Measurements from ENCODE around the gene PNPLA3.
A peak's percentile ranks its signal among the peaks of the same experiment; 100 is the strongest.

PNPLA3 gene

GRCh38 chr22:43922123-43922522, 1.5 kb upstream of the PNPLA3 start:
- Histone ChIP-seq H3K79me2 (ENCODE audit: control insufficient read depth, low read length) (no peaks in the 10 kb centered on the region), H3K27me3 (ENCODE audit: control insufficient read depth, low read length) (no peaks in the 10 kb centered on the region), H3K4me1 (ENCODE audit: control insufficient read depth, low read length) (no peaks in the 10 kb centered on the region), H3K4me3 (ENCODE audit: low read length) (no peak overlapping the region), H3F3A (ENCODE audit: control insufficient read depth, insufficient read depth) (no peaks in the 10 kb centered on the region), H3K4me2 (ENCODE audit: low read length) (no peak overlapping the region), H3K9me3 (ENCODE audit: control insufficient read depth, insufficient read depth, low read length) (no peaks in the 10 kb centered on the region), H4K20me1 (ENCODE audit: control insufficient read depth, insufficient read depth, low read depth, low read length) (no peaks in the 10 kb centered on the region), H3K27ac (ENCODE audit: low read depth, low read length) (no peak overlapping the region), H3K9me2 (replicated peaks; ENCODE audit: control insufficient read depth, low read length) (no peaks in the 10 kb centered on the region), H3K36me3 (ENCODE audit: control insufficient read depth, low read length) (no peaks in the 10 kb centered on the region)
- TF ChIP-seq EZH2phosphoT487 (IDR thresholded peaks at IDR 0.05; ENCODE audit: borderline replicate concordance, low read length) (no peak), CTCF (IDR thresholded peaks at IDR 0.05; ENCODE audit: low read depth, low read length, poor library complexity, severe bottlenecking) (peak; percentile 26)

GRCh38 chr22:43923191-43923590, 414 bp upstream of the PNPLA3 start:
- H3K9me2 ChIP-seq (replicated peaks; ENCODE audit: control insufficient read depth, low read length), result no peaks in the 10 kb centered on the region
- no peaks in the 10 kb centered on the region for H3K4me1 ChIP-seq (ENCODE audit: control insufficient read depth, low read length)
- TF ChIP-seq CTCF (IDR thresholded peaks at IDR 0.05; ENCODE audit: low read depth, low read length, poor library complexity, severe bottlenecking) (no peak), EZH2phosphoT487 (IDR thresholded peaks at IDR 0.05; ENCODE audit: borderline replicate concordance, low read length) (no peak)
- no peak overlapping the region for H3K4me2 ChIP-seq (ENCODE audit: low read length)
- H3K27ac ChIP-seq (ENCODE audit: low read depth, low read length), result no peak overlapping the region
- no peaks in the 10 kb centered on the region for H3K36me3 ChIP-seq (ENCODE audit: control insufficient read depth, low read length)
- H3F3A ChIP-seq (ENCODE audit: control insufficient read depth, insufficient read depth), result no peaks in the 10 kb centered on the region
- H3K79me2 ChIP-seq (ENCODE audit: control insufficient read depth, low read length), result no peaks in the 10 kb centered on the region
- H3K27me3 ChIP-seq (ENCODE audit: control insufficient read depth, low read length), result no peaks in the 10 kb centered on the region
- H3K9me3 ChIP-seq (ENCODE audit: control insufficient read depth, insufficient read depth, low read length), result no peaks in the 10 kb centered on the region
- H4K20me1 ChIP-seq (ENCODE audit: control insufficient read depth, insufficient read depth, low read depth, low read length), result 0 out of 2 replicates have a peak, but pooled peaks cover 1% of the 10 kb centered on the region
- H3K4me3 ChIP-seq (ENCODE audit: low read length), result no peak overlapping the region

DNA sequence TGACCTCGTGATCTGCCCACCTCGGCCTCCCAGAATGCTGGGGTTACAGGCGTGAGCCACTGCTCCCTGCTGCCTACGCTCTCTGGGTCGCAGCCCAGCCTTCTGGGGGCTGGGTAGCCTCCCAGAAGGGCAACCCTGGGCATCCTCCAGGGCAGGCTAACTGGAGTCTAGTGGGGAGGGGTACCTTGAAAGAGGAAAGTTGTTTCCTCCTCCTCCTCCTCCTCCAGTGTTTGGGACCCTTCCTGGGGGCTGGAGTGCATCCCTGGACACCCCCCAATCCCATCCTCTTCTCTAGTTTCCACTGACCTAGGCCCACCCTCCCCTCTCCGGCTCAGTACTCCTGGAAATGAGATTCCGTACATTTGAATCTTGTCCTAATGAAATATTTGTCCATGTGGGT, 1.3 kb downstream of the PNPLA3 start:
- no peak overlapping the region for H3K4me2 ChIP-seq (ENCODE audit: low read length)
- H3F3A ChIP-seq (ENCODE audit: control insufficient read depth, insufficient read depth), result no peaks in the 10 kb centered on the region
- 0 out of 2 replicates have a peak, but pooled peaks cover 3% of the 10 kb centered on the region for H4K20me1 ChIP-seq (ENCODE audit: control insufficient read depth, insufficient read depth, low read depth, low read length)
- H3K79me2 ChIP-seq (ENCODE audit: control insufficient read depth, low read length), result no peaks in the 10 kb centered on the region
- H3K27ac ChIP-seq (ENCODE audit: low read depth, low read length), result no peak overlapping the region
- H3K9me2 ChIP-seq (replicated peaks; ENCODE audit: control insufficient read depth, low read length), result no peaks in the 10 kb centered on the region
- H3K9me3 ChIP-seq (ENCODE audit: control insufficient read depth, insufficient read depth, low read length), result no peaks in the 10 kb centered on the region
- no peak overlapping the region for H3K4me3 ChIP-seq (ENCODE audit: low read length)
- no peak for TF ChIP-seq CTCF (IDR thresholded peaks at IDR 0.05; ENCODE audit: low read depth, low read length, poor library complexity, severe bottlenecking)
- no peak for TF ChIP-seq EZH2phosphoT487 (IDR thresholded peaks at IDR 0.05; ENCODE audit: borderline replicate concordance, low read length)
- no peaks in the 10 kb centered on the region for H3K36me3 ChIP-seq (ENCODE audit: control insufficient read depth, low read length)
- H3K4me1 ChIP-seq (ENCODE audit: control insufficient read depth, low read length), result no peaks in the 10 kb centered on the region
- no peaks in the 10 kb centered on the region for H3K27me3 ChIP-seq (ENCODE audit: control insufficient read depth, low read length)
